GM13977 (cell line): ENCODE results near the gene SPTSSB.

Experiments used
- DNase-seq: peaks from one replicate; pipeline ENCODE4 v3.0.0; 2012; ENCODE audit warnings: low spot score
- in situ Hi-C: fragments of 300-500 bp; cut with MboI; formaldehyde crosslinking; loops from one replicate; pipeline ENCODE4 v1.12.0; 2022; ENCODE audit warnings: low sequenced_read_pairs, low pct_unique_long_range_greater_than_20kb, mixed read lengths, inconsistent platforms; ENCODE audit not compliant: unreplicated experiment
- TF ChIP-seq, protein P1 (sequence below): IDR thresholded peaks from 2 replicates; pipeline ENCODE4 v1.5.1; 2012; ENCODE audit warnings: mild to moderate bottlenecking, control low read depth; ENCODE audit not compliant: insufficient read depth; ENCODE audit errors: extremely low read depth, missing control alignments

The SPTSSB gene

GRCh38 chr3:161371441-161372320, at the start of gene SPTSSB:
Gene SPTSSB, minus strand, starts transcription at chr3:161371517. Its CDS starts 25,194 bp downstream, at chr3:161346323.
- TF ChIP-seq, protein P1, sequence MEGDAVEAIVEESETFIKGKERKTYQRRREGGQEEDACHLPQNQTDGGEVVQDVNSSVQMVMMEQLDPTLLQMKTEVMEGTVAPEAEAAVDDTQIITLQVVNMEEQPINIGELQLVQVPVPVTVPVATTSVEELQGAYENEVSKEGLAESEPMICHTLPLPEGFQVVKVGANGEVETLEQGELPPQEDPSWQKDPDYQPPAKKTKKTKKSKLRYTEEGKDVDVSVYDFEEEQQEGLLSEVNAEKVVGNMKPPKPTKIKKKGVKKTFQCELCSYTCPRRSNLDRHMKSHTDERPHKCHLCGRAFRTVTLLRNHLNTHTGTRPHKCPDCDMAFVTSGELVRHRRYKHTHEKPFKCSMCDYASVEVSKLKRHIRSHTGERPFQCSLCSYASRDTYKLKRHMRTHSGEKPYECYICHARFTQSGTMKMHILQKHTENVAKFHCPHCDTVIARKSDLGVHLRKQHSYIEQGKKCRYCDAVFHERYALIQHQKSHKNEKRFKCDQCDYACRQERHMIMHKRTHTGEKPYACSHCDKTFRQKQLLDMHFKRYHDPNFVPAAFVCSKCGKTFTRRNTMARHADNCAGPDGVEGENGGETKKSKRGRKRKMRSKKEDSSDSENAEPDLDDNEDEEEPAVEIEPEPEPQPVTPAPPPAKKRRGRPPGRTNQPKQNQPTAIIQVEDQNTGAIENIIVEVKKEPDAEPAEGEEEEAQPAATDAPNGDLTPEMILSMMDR = peak; percentile 25
- DNase-seq = peak; percentile 48
- in situ Hi-C loops = no loop called here

GRCh38 chr3:161420746-161421145, 49.4 kb upstream of the SPTSSB start:
- TF ChIP-seq, protein P1 = no peak
- in situ Hi-C loops = loop anchor here (25.0 kb wide), 2 partner anchors 458 to 733 kb away; partner anchors contain the start of gene ARL14
- DNase-seq = no peak

GRCh38 chr3:161419555-161420333, 48.4 kb upstream of the SPTSSB start:
- no peak for DNase-seq
- TF ChIP-seq, protein P1 = no peak
- in situ Hi-C loops = loop anchor here (25.0 kb wide), 2 partner anchors 457 to 732 kb away; partner anchors contain the start of gene ARL14

DNA sequence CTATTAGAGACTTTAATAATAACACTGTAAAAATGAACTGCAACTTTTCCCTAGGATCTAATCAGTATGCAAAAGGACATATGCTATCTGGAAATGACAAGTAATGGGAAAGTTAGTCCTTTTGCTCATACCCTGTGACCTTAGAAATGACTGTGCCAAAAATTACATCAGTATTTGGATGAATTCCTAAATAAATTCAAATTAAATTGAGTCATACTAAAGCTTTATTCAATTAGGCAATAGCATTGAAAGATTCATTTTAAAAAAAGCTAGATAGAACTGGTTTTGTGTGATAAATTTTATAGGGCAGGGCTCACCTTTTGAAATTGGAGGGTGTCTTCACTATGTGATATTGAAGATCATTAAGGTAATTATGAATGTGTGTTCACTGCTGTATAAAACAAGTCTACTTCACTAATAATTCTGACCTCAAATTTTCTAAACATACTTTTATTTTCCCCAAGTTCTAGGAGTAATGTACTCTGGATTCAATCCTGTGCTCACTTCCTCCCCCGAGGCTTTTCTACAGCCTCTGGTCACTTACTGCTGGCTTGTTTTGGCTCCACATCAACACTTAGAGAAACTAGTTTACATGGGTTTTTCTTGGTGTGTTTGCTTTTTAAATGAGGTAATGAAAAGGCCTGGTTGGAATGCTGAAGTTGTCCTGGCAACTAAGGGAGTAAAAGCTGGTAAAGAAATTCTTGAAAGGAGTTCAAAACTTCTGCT, 44.4 kb upstream of the SPTSSB start:
- TF ChIP-seq, protein P1 = no peak
- in situ Hi-C loops = loop anchor here (25.0 kb wide), 2 partner anchors 453 to 728 kb away; partner anchors contain the start of gene ARL14

DNA sequence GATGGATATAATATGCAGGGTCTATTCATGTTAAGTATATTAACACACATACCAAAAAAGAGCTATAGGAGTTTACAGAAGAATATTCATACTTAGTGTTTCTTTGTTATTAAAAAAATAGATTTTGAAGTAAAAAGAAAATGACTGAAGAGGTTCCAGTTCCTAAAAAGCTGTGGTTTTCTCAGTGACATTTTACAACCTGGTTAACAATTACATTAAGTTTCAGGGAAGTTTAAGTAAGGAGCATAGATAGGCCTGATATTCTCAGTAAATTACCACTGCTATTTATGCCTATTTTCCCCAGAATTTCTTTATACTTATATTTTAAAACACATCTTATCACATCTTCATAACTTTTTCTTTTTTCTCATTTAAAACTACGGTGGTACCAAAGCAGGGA, 43.6 kb upstream of the SPTSSB start:
- DNase-seq = no peak
- TF ChIP-seq, protein P1 = no peak
- in situ Hi-C loops = loop anchor here (25.0 kb wide), 2 partner anchors 453 to 728 kb away; partner anchors contain the start of gene ARL14

More for the DNA sequence above, 44.4 kb upstream of the SPTSSB start:
- no peak for DNase-seq

DNA sequence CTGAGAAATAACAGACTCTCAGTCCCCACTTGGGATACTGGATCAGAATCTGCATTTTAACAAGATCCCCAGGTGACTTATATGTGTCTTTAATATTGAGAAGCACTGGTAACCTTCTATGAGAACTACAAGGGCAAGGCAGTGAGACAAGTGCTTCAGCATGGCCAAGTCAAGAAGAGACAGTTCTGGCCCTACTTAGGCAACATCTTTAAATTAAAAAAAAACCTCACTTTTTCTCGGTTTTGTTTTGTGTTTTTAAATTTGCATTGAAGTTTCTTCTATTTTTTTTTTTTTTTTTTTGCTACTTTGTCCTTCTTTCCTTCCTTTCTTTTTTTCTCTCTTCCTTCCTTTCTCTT, 42.5 kb upstream of the SPTSSB start:
- in situ Hi-C loops = loop anchor here (25.0 kb wide), 2 partner anchors 452 to 727 kb away; partner anchors contain the start of gene ARL14
- TF ChIP-seq, protein P1 = no peak
- DNase-seq = no peak
